HG02588 (cell line): ENCODE measurements around the gene KLHL14.

Experiments used
- ATAC-seq: cut with Tn5 transposase; IDR thresholded peaks from one replicate; pipeline ENCODE4 v1.9.1; 2021; ENCODE audit warnings: mild to moderate bottlenecking, moderate library complexity; ENCODE audit not compliant: unreplicated experiment

KLHL14 gene

GRCh38 chr18:32724071-32724749, 48.6 kb downstream of the KLHL14 start:
- ATAC-seq = no peak

GRCh38 chr18:32722279-32722678, 50.5 kb downstream of the KLHL14 start:
- no peak for ATAC-seq

DNA sequence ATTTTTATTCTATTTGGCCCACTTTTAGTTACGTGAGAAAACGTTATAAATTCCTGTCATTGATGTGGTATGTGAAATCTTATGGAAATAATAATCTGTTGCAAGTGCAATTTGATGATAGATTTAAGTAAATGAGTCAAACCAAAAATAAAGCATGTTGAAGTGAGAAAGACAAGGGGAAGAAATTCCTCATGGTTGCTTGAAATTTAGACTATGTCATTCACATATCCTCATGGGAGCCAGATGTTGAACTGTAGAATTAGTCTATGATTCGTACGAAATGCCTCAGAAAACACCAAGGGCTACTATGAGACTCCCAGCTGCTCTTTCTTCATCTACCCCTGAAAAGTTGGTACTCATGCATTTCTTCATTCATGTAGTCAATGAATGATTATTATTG, 55.7 kb downstream of the KLHL14 start:
- ATAC-seq = no peak

DNA sequence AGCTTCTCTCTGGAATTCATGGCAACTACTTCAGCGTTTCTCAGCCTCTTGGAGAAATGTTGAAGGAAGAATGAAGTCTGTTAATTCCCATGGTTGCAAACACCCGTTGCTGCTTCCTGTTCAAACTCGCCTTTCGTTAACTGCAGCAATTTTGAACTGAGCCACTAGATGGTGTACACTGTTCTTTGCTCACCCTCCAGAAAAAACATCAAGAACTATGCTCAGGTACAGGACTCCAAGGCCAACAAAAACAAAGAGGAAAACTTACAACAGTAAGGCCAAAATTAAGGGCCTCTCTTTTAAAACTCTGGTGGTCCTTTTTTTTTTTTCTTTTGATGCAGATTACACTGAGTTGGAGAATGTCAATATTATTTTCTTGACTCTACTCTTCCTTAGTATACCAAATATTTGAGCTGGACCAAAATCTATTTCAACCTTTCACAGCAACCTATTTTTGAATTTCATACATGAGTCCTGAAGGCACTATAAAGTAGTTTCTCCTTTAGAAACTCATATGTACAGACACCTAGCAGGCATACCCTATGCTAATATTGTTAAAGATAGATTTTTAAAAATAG, 58.2 kb downstream of the KLHL14 start:
- peak; percentile 95 for ATAC-seq

DNA sequence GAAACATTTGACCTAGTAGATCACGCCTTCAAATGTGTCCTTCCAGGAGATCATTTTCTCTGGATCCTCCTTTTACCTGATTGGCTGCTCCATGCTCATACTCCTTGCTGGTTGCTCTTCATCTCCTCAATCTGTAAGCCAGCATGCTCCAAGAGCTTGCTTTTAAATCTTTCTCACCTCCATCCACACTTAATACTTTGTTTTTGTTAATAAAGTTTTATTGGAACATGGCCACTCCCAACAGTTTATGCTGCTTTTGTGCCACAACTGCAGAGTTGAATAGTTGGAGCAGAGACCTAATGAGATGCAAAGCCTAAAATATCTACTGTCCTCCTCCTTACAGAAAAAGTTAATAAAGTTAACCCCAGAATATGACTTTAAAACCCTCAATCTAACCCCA, 60.0 kb downstream of the KLHL14 start:
- ATAC-seq = no peak

- no peak for ATAC-seq
Observed at GRCh38 chr18:32711862-32712261, 61.0 kb downstream of the KLHL14 start.

- no peak for ATAC-seq
Observed at GRCh38 chr18:32707586-32707985, 65.2 kb downstream of the KLHL14 start.

GRCh38 chr18:32707147-32707546, 65.7 kb downstream of the KLHL14 start:
- ATAC-seq = no peak

- ATAC-seq = no peak
Observed at GRCh38 chr18:32701313-32701712, 71.5 kb downstream of the KLHL14 start.

- ATAC-seq = no peak
Observed at GRCh38 chr18:32698153-32698552, 74.7 kb downstream of the KLHL14 start.

DNA sequence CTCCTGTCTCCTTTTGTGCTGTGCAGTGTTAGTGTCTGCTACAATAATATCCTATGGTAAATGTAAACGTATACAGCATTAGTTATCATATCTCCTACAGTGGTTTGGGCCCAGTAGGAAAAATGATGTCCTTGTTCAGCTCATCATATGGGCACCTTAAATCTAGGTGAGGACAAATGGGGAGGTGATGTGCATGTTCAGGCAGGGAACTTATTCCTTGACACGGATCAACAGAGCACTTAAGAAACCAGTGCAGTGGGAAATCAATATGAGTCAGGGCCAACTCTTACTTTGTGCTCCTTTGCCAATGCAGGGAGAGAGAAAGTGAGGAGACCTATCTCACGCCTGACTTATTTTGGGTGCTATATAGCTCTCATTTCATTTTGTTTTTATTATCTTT, 76.4 kb downstream of the KLHL14 start:
- no peak for ATAC-seq

- no peak for ATAC-seq
Observed at GRCh38 chr18:32695534-32695933, 77.3 kb downstream of the KLHL14 start.

DNA sequence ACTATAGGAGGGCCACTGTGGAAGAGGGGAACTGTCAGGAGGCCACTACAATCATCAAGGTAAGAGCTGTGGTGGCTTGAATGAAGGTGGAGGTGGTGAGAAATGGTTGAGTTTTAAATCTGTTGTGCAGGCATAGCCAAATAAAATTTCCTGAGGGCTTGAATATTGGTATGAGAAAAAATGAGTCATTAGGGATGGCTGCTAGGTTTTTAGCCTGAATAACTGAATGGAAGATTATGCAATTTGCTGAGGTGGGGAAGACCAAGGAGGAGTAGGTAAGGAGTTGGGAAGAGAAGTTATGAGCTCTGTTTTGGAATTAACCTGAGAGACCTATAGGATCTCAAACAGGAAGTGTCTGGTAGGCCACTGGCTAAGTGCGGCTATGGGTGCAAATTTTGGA, 84.0 kb downstream of the KLHL14 start:
- ATAC-seq = no peak

DNA sequence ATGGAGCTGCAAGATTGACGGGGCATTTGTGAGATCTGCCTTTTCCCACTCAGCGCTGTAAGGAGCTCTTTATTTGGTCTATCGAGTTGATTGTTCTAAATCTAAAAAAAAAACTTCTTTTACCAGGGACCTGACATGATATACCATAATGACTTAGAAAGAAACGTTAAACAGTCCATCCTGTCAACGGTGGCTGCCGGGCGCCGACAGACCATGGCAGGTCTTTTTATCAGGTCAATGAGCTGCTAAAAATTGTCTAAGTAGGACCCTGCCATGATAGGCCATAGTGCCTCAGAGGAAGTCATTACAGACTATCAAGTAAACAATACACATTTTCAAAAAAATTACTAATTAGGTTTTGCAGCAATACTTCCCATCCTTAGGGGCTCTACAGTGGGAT, 87.9 kb downstream of the KLHL14 start:
- no peak for ATAC-seq

- no peak for ATAC-seq
Observed at GRCh38 chr18:32684096-32684495, 88.7 kb downstream of the KLHL14 start.

- ATAC-seq = no peak
Observed at GRCh38 chr18:32683044-32683443, 89.8 kb downstream of the KLHL14 start.

DNA sequence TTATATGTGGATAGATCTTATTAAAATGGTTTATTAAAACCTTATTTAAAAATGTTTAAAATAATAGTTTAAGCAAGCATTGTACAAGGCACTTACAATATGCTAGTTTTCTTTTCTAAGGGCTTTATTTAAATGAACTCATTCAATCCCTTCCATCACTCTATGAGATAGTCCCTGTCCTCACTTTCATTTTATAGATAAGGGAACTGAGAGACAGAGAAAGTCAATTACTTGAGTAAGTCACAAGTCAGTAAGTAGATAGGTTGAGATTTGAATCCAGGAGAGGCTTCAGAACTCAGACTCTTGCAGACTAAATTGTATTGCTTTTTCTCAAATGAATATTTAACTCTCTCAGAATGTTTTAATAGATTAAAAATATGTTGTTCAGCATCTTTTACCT, 95.2 kb downstream of the KLHL14 start:
- no peak for ATAC-seq

DNA sequence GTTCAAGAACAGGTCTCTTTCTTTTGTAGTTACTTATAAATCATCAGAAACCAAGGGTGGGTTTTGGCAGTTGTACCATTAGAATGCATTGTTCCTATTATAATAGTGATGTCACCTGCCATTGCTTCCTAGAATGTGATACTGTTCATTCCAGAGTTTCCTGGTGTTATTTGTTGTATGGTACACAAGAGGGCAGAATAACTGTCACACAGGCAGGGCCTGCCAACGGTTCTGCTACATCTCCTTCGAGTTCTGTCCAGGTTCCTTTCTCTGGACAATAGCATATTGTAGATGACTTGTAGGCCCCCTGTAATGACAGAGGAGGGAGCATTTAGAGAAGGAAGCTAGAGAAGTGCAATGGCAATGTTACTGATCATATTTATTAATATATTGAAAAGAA, 98.3 kb downstream of the KLHL14 start:
- ATAC-seq = no peak

DNA sequence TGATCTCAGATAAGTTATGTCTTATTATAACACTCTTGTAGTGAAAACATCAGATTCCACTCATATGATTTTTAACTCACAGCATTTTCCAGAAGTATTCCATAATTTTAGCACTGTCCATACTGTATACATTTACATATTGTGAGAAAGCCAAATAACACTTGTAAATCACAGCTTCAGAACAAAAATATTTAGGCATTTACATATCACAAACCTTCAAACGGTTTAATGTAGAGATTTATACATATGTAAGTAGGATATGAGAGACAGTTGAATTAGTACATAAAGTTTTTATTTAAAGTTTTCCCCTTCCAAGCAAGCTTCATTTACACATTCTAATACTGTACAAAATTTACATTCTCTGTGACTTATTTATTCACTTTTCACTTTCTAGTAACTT, 100.4 kb downstream of the KLHL14 start:
- ATAC-seq = no peak

DNA sequence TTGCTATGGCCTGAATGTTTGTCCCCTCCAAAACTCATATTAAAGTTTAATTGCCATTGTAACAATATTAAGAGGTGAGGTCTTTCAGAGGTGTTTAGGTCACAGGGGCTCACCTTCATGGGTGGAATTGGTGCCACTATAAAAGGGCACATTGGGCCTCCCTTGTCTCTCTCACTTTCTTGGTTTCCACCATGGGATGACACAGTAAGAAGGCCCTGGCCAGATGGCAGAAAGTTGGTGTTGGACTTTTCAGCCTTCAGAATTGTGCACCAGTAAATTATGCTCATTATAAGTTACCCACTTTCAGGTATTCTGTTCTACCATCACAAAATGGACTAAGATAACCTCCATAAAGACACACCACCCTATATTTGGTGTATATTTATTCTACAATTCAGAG, 102.1 kb downstream of the KLHL14 start:
- no peak for ATAC-seq

- no peak for ATAC-seq
Observed at GRCh38 chr18:32669549-32670165, 103.2 kb downstream of the KLHL14 start.

DNA sequence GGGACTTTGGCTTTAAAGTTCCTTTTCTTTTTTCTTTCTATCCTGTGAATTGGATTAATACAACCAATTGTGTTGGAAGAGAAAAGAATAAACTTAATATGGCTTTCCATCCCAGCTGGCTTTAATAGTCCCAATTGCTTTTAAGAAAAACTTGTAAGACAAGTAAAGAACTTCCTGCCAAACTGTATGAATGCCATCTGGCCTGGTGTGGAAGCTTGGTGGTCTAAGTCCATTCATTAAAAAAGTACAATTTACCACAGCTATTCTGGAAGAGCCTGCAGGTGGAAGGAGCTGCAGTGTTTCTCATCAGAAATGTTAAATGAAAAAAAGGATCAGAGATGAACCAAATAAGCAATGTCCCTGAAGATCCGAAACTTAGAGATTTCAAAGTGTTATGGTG, 103.9 kb downstream of the KLHL14 start:
- ATAC-seq = no peak
